CD4-positive, alpha-beta T cell treated with Interleukin-15 for 1 hour (primary cell): ENCODE results near the gene SUSD1.
"Not testable (repeated sequence)": the region's sequence is repeated elsewhere in the genome, so short reads cannot be mapped to it uniquely, and the experiment has no call there.

ENCODE experiments used
- DNase-seq: peaks from one replicate; pipeline ENCODE4 v3.0.0-alpha.2; 2020

SUSD1 gene

GRCh38 chr9:112128399-112128798 is 46.7 kb downstream of the SUSD1 start:
- DNase-seq = not testable (repeated sequence)

- DNase-seq = no peak
Observed at GRCh38 chr9:112127281-112127680, 47.8 kb downstream of the SUSD1 start.

GRCh38 chr9:112125951-112126388 is 49.1 kb downstream of the SUSD1 start:
- no peak for DNase-seq

GRCh38 chr9:112124156-112124555 is 50.9 kb downstream of the SUSD1 start:
- no peak for DNase-seq

- no peak for DNase-seq
Observed at GRCh38 chr9:112121633-112122032, 53.5 kb downstream of the SUSD1 start.

- DNase-seq = no peak
Observed at GRCh38 chr9:112120439-112120925, 54.6 kb downstream of the SUSD1 start.

GRCh38 chr9:112120030-112120341 is 55.1 kb downstream of the SUSD1 start:
- DNase-seq = no peak

- DNase-seq = no peak
Observed at GRCh38 chr9:112119225-112120029, 55.7 kb downstream of the SUSD1 start.

GRCh38 chr9:112118009-112118408 is 57.1 kb downstream of the SUSD1 start:
- DNase-seq = no peak

GRCh38 chr9:112115970-112116753 is 58.9 kb downstream of the SUSD1 start:
- DNase-seq = no peak

GRCh38 chr9:112115109-112115508 is 60.0 kb downstream of the SUSD1 start:
- DNase-seq = no peak

GRCh38 chr9:112112941-112113681 is 62.0 kb downstream of the SUSD1 start:
- DNase-seq = no peak

- no peak for DNase-seq
Observed at GRCh38 chr9:112112519-112112918, 62.6 kb downstream of the SUSD1 start.

- DNase-seq = no peak
Observed at GRCh38 chr9:112111461-112111860, 63.6 kb downstream of the SUSD1 start.

- no peak for DNase-seq
Observed at GRCh38 chr9:112110777-112111113, 64.4 kb downstream of the SUSD1 start.

- DNase-seq = no peak
Observed at GRCh38 chr9:112110094-112110776, 64.9 kb downstream of the SUSD1 start.

- no peak for DNase-seq
Observed at GRCh38 chr9:112104901-112105300, 70.2 kb downstream of the SUSD1 start.

GRCh38 chr9:112104401-112104800 is 70.7 kb downstream of the SUSD1 start:
- no peak for DNase-seq

GRCh38 chr9:112103405-112103804 is 71.7 kb downstream of the SUSD1 start:
- DNase-seq = no peak

GRCh38 chr9:112097712-112098688 is 77.1 kb downstream of the SUSD1 start:
- DNase-seq = peak; percentile 71

GRCh38 chr9:112094948-112095681 is 80.0 kb downstream of the SUSD1 start:
- DNase-seq = no peak
